Measurements from ENCODE around the gene SIRT5.

DNA sequence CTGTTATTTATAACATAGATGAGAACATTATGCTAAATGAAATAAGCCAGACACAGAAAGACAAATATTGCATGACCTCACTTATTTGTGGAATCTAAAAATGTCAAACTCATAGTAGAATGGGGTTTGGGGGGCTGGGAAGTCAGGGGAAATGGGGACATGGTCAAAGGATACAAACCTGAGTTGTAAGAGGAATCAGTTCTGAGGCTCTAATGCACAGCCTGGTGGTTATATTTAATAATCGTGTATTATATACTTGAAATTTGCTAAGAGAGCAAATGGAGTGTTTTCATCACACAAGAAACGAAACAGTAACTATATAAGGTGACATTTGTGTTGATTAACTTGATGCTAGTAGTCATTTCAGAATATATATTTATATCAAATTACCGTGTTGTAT lies 46.2 kb upstream of the SIRT5 start:
- TF ChIP-seq, protein P1, sequence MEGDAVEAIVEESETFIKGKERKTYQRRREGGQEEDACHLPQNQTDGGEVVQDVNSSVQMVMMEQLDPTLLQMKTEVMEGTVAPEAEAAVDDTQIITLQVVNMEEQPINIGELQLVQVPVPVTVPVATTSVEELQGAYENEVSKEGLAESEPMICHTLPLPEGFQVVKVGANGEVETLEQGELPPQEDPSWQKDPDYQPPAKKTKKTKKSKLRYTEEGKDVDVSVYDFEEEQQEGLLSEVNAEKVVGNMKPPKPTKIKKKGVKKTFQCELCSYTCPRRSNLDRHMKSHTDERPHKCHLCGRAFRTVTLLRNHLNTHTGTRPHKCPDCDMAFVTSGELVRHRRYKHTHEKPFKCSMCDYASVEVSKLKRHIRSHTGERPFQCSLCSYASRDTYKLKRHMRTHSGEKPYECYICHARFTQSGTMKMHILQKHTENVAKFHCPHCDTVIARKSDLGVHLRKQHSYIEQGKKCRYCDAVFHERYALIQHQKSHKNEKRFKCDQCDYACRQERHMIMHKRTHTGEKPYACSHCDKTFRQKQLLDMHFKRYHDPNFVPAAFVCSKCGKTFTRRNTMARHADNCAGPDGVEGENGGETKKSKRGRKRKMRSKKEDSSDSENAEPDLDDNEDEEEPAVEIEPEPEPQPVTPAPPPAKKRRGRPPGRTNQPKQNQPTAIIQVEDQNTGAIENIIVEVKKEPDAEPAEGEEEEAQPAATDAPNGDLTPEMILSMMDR (IDR thresholded peaks at IDR 0.05) = no peak
- no peak for TF ChIP-seq POLR2A (IDR thresholded peaks at IDR 0.05)

All from thyroid gland (tissue), 4 donors.